Measurements from ENCODE around the gene CNTN5.

Gene CNTN5

GRCh38 chr11:99565333-99565732 lies 544.6 kb downstream of the CNTN5 start:
- H3K27ac ChIP-seq = no peak overlapping the region
- H3K4me3 ChIP-seq = no peak overlapping the region
- no peak for DNase-seq (ENCODE audit: low spot score)
- TF ChIP-seq CTCF (IDR thresholded peaks at IDR 0.05) = no peak

GRCh38 chr11:99567334-99567956 lies 546.7 kb downstream of the CNTN5 start:
- H3K27ac ChIP-seq = no peak overlapping the region
- no peak for DNase-seq (ENCODE audit: low spot score)
- TF ChIP-seq CTCF (IDR thresholded peaks at IDR 0.05) = no peak
- H3K4me3 ChIP-seq = no peak overlapping the region

- DNase-seq (ENCODE audit: low spot score) = no peak
- Histone ChIP-seq H3K4me3 (no peak overlapping the region), H3K27ac (no peak overlapping the region)
- TF ChIP-seq CTCF (IDR thresholded peaks at IDR 0.05) = no peak
Measured at GRCh38 chr11:99568808-99569207, 548.1 kb downstream of the CNTN5 start.

- no peak for DNase-seq (ENCODE audit: low spot score)
- H3K27ac ChIP-seq = no peak overlapping the region
- no peak overlapping the region for H3K4me3 ChIP-seq
- no peak for TF ChIP-seq CTCF (IDR thresholded peaks at IDR 0.05)
Measured at GRCh38 chr11:99571094-99571493, 550.3 kb downstream of the CNTN5 start.

GRCh38 chr11:99584830-99585229 lies 564.1 kb downstream of the CNTN5 start:
- no peak for DNase-seq (ENCODE audit: low spot score)
- TF ChIP-seq CTCF (IDR thresholded peaks at IDR 0.05) = no peak
- Histone ChIP-seq H3K27ac (no peak overlapping the region), H3K4me3 (no peak overlapping the region)

- DNase-seq (ENCODE audit: low spot score) = no peak
- Histone ChIP-seq H3K4me3 (no peak overlapping the region), H3K27ac (no peak overlapping the region)
- TF ChIP-seq CTCF (IDR thresholded peaks at IDR 0.05) = no peak
Measured at GRCh38 chr11:99585606-99586005, 564.9 kb downstream of the CNTN5 start.

GRCh38 chr11:99589771-99590170 lies 569.0 kb downstream of the CNTN5 start:
- no peak for TF ChIP-seq CTCF (IDR thresholded peaks at IDR 0.05)
- Histone ChIP-seq H3K4me3 (no peak overlapping the region), H3K27ac (no peak overlapping the region)
- DNase-seq (ENCODE audit: low spot score) = no peak

Measured in coronary artery (tissue), 2 donors.